Stomach (tissue), 9 donors: ENCODE measurements around the gene FBXL7. TPM values are rescaled to one million over a fixed set of nuclear protein-coding genes. Genes with fewer than 3 reads are reported as not detected.
A peak's percentile ranks its signal among the peaks of the same experiment; 100 is the strongest.

Experiments
- DNase-seq, 2 donors: peaks; one replicate each; pipeline versions ENCODE4 v3.0.0 to v3.0.0-alpha.2; 2013 to 2019
- H3K27ac ChIP-seq, 5 donors: fragments of 200-600 bp in 4 of 5; sonication (generic) in 4 of 5; one replicate each; pipeline ENCODE4 v1.5.1; 2013 to 2019; ENCODE audit warnings: mild to moderate bottlenecking in 1 of 5, moderate library complexity in 1 of 5
- H3K27me3 ChIP-seq, 3 donors: fragments of 200-600 bp; sonication (generic); one replicate each; pipeline ENCODE4 v1.5.1; 2017 to 2019; ENCODE audit warnings: mixed run types in 1 of 3
- H3K36me3 ChIP-seq, 4 donors: fragments of 200-600 bp; sonication (generic); 1 replicate in 3 of 4; 2 replicates in 1 of 4; pipeline ENCODE4 v1.5.1; 2016 to 2019
- H3K4me1 ChIP-seq, 4 donors: fragments of 200-600 bp; sonication (generic); one replicate each; pipeline ENCODE4 v1.5.1; 2016 to 2019
- H3K4me3 ChIP-seq, 4 donors: fragments of 200-600 bp; sonication (generic) in 3 of 4; one replicate each; pipeline ENCODE4 v1.5.1; 2016 to 2019; ENCODE audit warnings: mild to moderate bottlenecking in 1 of 4
- H3K9me3 ChIP-seq, 4 donors: fragments of 200-600 bp; sonication (generic); one replicate each; pipeline ENCODE4 v1.5.1; 2016 to 2019
- EP300 ChIP-seq: sonication (generic); formaldehyde crosslinking; IDR thresholded peaks from one replicate; pipeline ENCODE4 v1.6.1; 2017; ENCODE audit warnings: antibody characterized with exemption
- POLR2A ChIP-seq, 4 donors: fragments of 450-650 bp; IDR thresholded peaks; one replicate each; pipeline ENCODE4 v1.6.1; 2016; ENCODE audit warnings: antibody characterized with exemption in 4 of 4, control low read depth in 2 of 4, mild to moderate bottlenecking in 1 of 4, moderate library complexity in 1 of 4
- POLR2AphosphoS5 ChIP-seq, 3 donors: sonication (generic); formaldehyde crosslinking; IDR thresholded peaks; one replicate each; pipeline ENCODE4 v1.6.1; 2016; ENCODE audit warnings: antibody characterized with exemption in 3 of 3
- WGBS, 5 donors: extraction: QIAGEN DNeasy Blood & Tissue Kit in 3 of 5; methylation state at CpG; one replicate each; pipeline versions ENCODE4 v1.1.5 to v1.1.7; 2013 to 2018; 5-methylcytosine and 5-hydroxymethylcytosine counted together
- intact Hi-C: fragments of 100-400 bp; cut with DNase I; formaldehyde crosslinking; loops from one replicate; pipeline ENCODE4 v1.15.1; 2023; ENCODE audit warnings: low total_unique reads
- polyA plus RNA-seq, 3 donors: library from polyadenylated mRNA; stranded (reverse); fragments of 200-250 nt; gene quantifications; one replicate each; pipeline ENCODE4 v1.2.3, GENCODE V29; 2013
- total RNA-seq, 5 donors: library from RNA; depleted of rRNA; stranded (reverse); fragments of >200 nt; gene quantifications; one replicate each; pipeline versions ENCODE4 v1.1.0 to v1.2.3, GENCODE V29; 2014 to 2016
- TF ChIP-seq, protein P1 (sequence below), 7 experiments: fragments of 450-650 bp in 4 of 7; fragments of 200-600 bp in 3 of 7; sonication (generic) in 3 of 7; IDR thresholded peaks; one replicate each; pipeline ENCODE4 v1.5.1; 2016 to 2019; ENCODE audit warnings: antibody characterized with exemption in 7 of 7, control low read depth in 2 of 7, mild to moderate bottlenecking in 1 of 7
- donor health status: healthy with polysubstance abuse.
- donor health status: Bipolar disorder and iron deficiency.
- donor health status: healthy.

Gene FBXL7
- total and polyA plus RNA-seq, 8 donors = 3.6 to 17.1 (median 6.8) TPM

DNA sequence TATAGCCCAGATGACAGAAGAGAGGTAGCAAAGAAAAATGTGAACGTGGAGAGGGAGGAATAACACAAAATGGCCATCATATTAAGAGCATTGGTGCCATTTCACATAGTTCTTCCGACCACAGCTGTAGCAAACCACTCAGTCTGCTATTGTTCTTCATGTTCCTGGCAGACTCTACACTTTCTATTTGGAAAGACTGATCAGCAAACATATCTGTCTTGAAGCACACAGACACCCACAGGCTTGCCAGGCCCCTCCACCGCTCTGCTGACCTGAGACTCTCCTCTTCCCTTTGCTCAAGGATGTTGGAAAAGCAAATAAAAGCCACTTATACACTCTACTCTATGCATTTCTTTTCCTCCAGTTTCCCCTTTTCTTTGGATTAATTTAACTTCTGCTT, 298.0 kb downstream of the FBXL7 start:
- DNase-seq = peak in 1 of 2 donors; percentile 13
- Histone ChIP-seq H3K27me3 (no peaks in the 10 kb centered on the region), H3K36me3 (no peaks in the 10 kb centered on the region), H3K27ac (no peak overlapping the region), H3K9me3 (no peaks in the 10 kb centered on the region), H3K4me3 (no peak overlapping the region), H3K4me1 (peaks cover 0 to 21% (median 4%) of the 10 kb centered on the region in 4 donors)
- TF ChIP-seq EP300 (no peak), POLR2A (IDR thresholded peaks at IDR 0.05) (no peak), POLR2AphosphoS5 (IDR thresholded peaks at IDR 0.05) (no peak)
- TF ChIP-seq, protein P1, sequence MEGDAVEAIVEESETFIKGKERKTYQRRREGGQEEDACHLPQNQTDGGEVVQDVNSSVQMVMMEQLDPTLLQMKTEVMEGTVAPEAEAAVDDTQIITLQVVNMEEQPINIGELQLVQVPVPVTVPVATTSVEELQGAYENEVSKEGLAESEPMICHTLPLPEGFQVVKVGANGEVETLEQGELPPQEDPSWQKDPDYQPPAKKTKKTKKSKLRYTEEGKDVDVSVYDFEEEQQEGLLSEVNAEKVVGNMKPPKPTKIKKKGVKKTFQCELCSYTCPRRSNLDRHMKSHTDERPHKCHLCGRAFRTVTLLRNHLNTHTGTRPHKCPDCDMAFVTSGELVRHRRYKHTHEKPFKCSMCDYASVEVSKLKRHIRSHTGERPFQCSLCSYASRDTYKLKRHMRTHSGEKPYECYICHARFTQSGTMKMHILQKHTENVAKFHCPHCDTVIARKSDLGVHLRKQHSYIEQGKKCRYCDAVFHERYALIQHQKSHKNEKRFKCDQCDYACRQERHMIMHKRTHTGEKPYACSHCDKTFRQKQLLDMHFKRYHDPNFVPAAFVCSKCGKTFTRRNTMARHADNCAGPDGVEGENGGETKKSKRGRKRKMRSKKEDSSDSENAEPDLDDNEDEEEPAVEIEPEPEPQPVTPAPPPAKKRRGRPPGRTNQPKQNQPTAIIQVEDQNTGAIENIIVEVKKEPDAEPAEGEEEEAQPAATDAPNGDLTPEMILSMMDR (IDR thresholded peaks at IDR 0.05) = no peak
- intact Hi-C loops = no loop called here
- 28 to 50% (median 35%) methylated on average over 3 of the region's 3 CpGs for WGBS, 5 donors

DNA sequence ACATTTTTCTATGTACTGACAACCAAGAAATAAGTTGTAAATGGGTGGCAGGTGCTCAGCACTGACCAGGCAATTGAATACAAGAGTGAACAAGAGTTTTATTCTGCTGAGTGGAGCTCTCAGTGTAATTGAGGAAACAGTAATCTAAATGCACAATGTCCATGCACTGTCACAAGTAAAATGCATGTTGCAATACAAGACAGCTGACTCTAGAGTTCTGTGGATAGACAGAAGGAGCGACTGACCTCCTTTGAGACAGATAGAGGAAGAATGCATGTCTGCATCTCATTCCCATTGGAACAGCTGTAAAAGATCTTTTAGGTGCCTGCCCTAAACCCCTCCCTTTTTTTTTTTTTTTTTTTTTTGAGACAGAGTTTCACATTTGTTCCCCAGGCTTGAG, 299.0 kb downstream of the FBXL7 start:
- peaks cover 0 to 3% (median under 1%) of the 10 kb centered on the region in 4 donors for H3K9me3 ChIP-seq
- TF ChIP-seq, protein P1 (IDR thresholded peaks at IDR 0.05) = no peak
- no peak for TF ChIP-seq POLR2A (IDR thresholded peaks at IDR 0.05)
- no peak for TF ChIP-seq EP300
- no peaks in the 10 kb centered on the region for H3K27me3 ChIP-seq
- WGBS, 5 donors = 74 to 94% (median 88%) methylated on average over 1 of the region's 1 CpG
- H3K27ac ChIP-seq = no peak overlapping the region
- H3K4me3 ChIP-seq = no peak overlapping the region
- H3K36me3 ChIP-seq = no peaks in the 10 kb centered on the region
- no peak for DNase-seq
- peaks cover 0 to 18% (median 4%) of the 10 kb centered on the region in 4 donors for H3K4me1 ChIP-seq
- intact Hi-C loops = no loop called here

DNA sequence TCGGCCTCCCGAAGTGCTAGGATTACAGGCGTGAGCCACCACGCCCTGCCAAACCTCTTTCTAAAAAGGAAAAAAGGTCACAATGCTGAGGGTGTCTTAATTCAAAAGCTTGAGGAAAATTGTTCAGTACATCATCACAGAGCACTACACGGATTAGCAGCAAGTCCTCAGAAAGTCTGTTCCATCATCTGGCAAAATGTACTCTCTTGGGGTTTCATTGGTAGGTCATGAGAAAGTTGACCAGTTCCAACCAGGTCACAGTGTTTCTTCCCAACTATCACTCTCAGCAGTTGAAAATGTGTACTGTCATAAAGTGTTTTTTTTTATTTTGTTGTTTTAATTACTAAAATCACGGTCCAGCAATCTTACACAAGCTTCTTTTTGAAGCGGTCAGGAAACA, 299.6 kb downstream of the FBXL7 start:
- 83 to 93% (median 91%) methylated on average over 7 of the region's 7 CpGs for WGBS, 5 donors
- TF ChIP-seq POLR2A (IDR thresholded peaks at IDR 0.05) = no peak
- TF ChIP-seq, protein P1 (IDR thresholded peaks at IDR 0.05) = no peak
- no peak for TF ChIP-seq EP300
- TF ChIP-seq POLR2AphosphoS5 (IDR thresholded peaks at IDR 0.05) = no peak

GRCh38 chr5:15803280-15803679, 303.3 kb downstream of the FBXL7 start:
- WGBS, 5 donors = 23 to 72% (median 26%) methylated on average over 2 of the region's 2 CpGs
- H3K36me3 ChIP-seq = no peaks in the 10 kb centered on the region
- peaks cover 0 to 8% (median 0%) of the 10 kb centered on the region in 4 donors for H3K4me1 ChIP-seq
- peaks cover 0 to 14% (median 6%) of the 10 kb centered on the region in 4 donors for H3K9me3 ChIP-seq
- no peak for TF ChIP-seq POLR2A (IDR thresholded peaks at IDR 0.05)
- TF ChIP-seq EP300 = no peak
- TF ChIP-seq, protein P1 (IDR thresholded peaks at IDR 0.05) = no peak
- no peak for TF ChIP-seq POLR2AphosphoS5 (IDR thresholded peaks at IDR 0.05)
- DNase-seq = no peak
- intact Hi-C loops = no loop called here
- H3K4me3 ChIP-seq = no peak overlapping the region
- no peaks in the 10 kb centered on the region for H3K27me3 ChIP-seq
- no peak overlapping the region for H3K27ac ChIP-seq

More for the DNA sequence above, 299.6 kb downstream of the FBXL7 start:
- Histone ChIP-seq H3K36me3 (no peaks in the 10 kb centered on the region), H3K4me1 (peaks cover 0 to 12% (median 2%) of the 10 kb centered on the region in 4 donors), H3K4me3 (no peak overlapping the region), H3K27me3 (no peaks in the 10 kb centered on the region), H3K27ac (no peak overlapping the region), H3K9me3 (peaks cover 0 to 9% (median 3%) of the 10 kb centered on the region in 4 donors)
- intact Hi-C loops = no loop called here
- DNase-seq = no peak
